HepG2 (cell line): ENCODE measurements around the gene HBA1. TPM values are rescaled to one million over a fixed set of nuclear protein-coding genes. Genes with fewer than 3 reads are reported as not detected.

ENCODE experiments used
- AGO2 ChIP-seq: fragments of 200-400 bp; formaldehyde crosslinking; optimal IDR thresholded peaks from 2 replicates; pipeline ENCODE3; 2017; ENCODE audit warnings: mild to moderate bottlenecking, low read depth, low read length, moderate library complexity
- ARHGAP35 ChIP-seq: sonication (generic); formaldehyde crosslinking; IDR thresholded peaks from 2 replicates; pipeline ENCODE4 v1.9.0; 2022; ENCODE audit warnings: mild to moderate bottlenecking, inconsistent platforms, moderate library complexity, missing genetic modification reagents, borderline replicate concordance
- FOSL2 ChIP-seq: sonication (generic); formaldehyde crosslinking; IDR thresholded peaks from 2 replicates; pipeline ENCODE4 v1.4.0; 2020; ENCODE audit warnings: missing genetic modification reagents
- GLI4 ChIP-seq: sonication (generic); formaldehyde crosslinking; IDR thresholded peaks from 2 replicates; pipeline ENCODE4 v1.5.1; 2020; ENCODE audit warnings: missing genetic modification reagents, mild to moderate bottlenecking, moderate library complexity, borderline replicate concordance
- HOXA5 ChIP-seq: sonication (generic); formaldehyde crosslinking; IDR thresholded peaks from 2 replicates; pipeline ENCODE4 v1.4.0; 2020; ENCODE audit warnings: missing genetic modification reagents
- IKZF5 ChIP-seq: IDR thresholded peaks from 2 replicates; pipeline ENCODE4 v1.6.1; 2018; ENCODE audit warnings: missing genetic modification reagents, mild to moderate bottlenecking, missing compliant biosample characterization
- NFE2 ChIP-seq: sonication (generic); formaldehyde crosslinking; IDR thresholded peaks from 2 replicates; pipeline ENCODE4 v1.4.0; 2020; ENCODE audit warnings: missing genetic modification reagents
- PRMT3 ChIP-seq: sonication (generic); formaldehyde crosslinking; IDR thresholded peaks from 2 replicates; pipeline ENCODE4 v1.8.1; 2022; ENCODE audit warnings: low read depth, mild to moderate bottlenecking, moderate library complexity, missing genetic modification reagents, borderline replicate concordance
- REXO4 ChIP-seq: sonication (generic); formaldehyde crosslinking; IDR thresholded peaks from 2 replicates; pipeline ENCODE4 v1.8.0; 2022; ENCODE audit warnings: missing genetic modification reagents, mild to moderate bottlenecking, borderline replicate concordance
- SOX13 ChIP-seq, 3 experiments: fragments of 450-650 bp in 1 of 3; sonication (generic) in 1 of 3; formaldehyde crosslinking in 1 of 3; IDR thresholded peaks in 2 of 3; conservative IDR thresholded peaks in 1 of 3; 2 replicates each; pipeline versions ENCODE4 v1.5.0 to v1.6.1; 2016 to 2020; ENCODE audit warnings: antibody characterized with exemption in 1 of 3, mild to moderate bottlenecking in 1 of 3, missing compliant biosample characterization in 1 of 3, missing genetic modification reagents in 1 of 3, moderate library complexity in 1 of 3
- ZC3H4 ChIP-seq: sonication (generic); formaldehyde crosslinking; IDR thresholded peaks from 2 replicates; pipeline ENCODE4 v1.4.0; 2020; ENCODE audit warnings: missing genetic modification reagents, borderline replicate concordance
- ZFX ChIP-seq: sonication (generic); formaldehyde crosslinking; IDR thresholded peaks from 2 replicates; pipeline ENCODE4 v1.4.0; 2020; ENCODE audit warnings: mild to moderate bottlenecking, low read depth, missing genetic modification reagents, moderate library complexity
- ZNF20 ChIP-seq: sonication (generic); formaldehyde crosslinking; IDR thresholded peaks from 2 replicates; pipeline ENCODE4 v1.4.0; 2020; ENCODE audit warnings: mild to moderate bottlenecking, moderate library complexity, missing genetic modification reagents
- ZNF296 ChIP-seq: sonication (generic); formaldehyde crosslinking; conservative IDR thresholded peaks from 2 replicates; pipeline ENCODE4 v1.5.0; 2020; ENCODE audit warnings: mild to moderate bottlenecking, missing genetic modification reagents
- ZNF879 ChIP-seq: sonication (generic); formaldehyde crosslinking; IDR thresholded peaks from 2 replicates; pipeline ENCODE4 v1.8.1; 2023; ENCODE audit warnings: missing genetic modification reagents
- ZSCAN31 ChIP-seq: sonication (generic); formaldehyde crosslinking; IDR thresholded peaks from 2 replicates; pipeline ENCODE4 v1.5.0; 2020; ENCODE audit warnings: low read depth, mild to moderate bottlenecking, missing genetic modification reagents
- polyA plus RNA-seq, 8 experiments: library from polyadenylated mRNA; depleted of rRNA in 3 of 8; stranded (reverse) in 7 of 8; unstranded in 1 of 8; fragments of >200 nt; fragmentation: Illumina TruSeq in 4 of 8; extraction: Trizol in 4 of 8; gene quantifications; 2 replicates each; pipeline versions ENCODE4 v1.2.1 to v1.2.3, GENCODE V29; 2011 to 2016; ENCODE audit warnings: low read depth in 4 of 8, missing spikeins in 1 of 8, mixed read lengths in 1 of 8; ENCODE audit not compliant: insufficient read depth in 1 of 8
- total RNA-seq, 5 experiments: library from RNA; depleted of rRNA; stranded (reverse); fragments of >200 nt; fragmentation: Illumina TruSeq; extraction: Trizol; gene quantifications; 2 replicates each; pipeline ENCODE4 v1.2.3, GENCODE V29; 2016; ENCODE audit warnings: low read depth in 1 of 5
- TF ChIP-seq, protein P1 (sequence below): sonication (generic); formaldehyde crosslinking; IDR thresholded peaks from 2 replicates; pipeline ENCODE4 v1.5.0; 2020; ENCODE audit warnings: missing genetic modification reagents
- TF ChIP-seq, protein P2 (sequence below): sonication (generic); formaldehyde crosslinking; IDR thresholded peaks from 2 replicates; pipeline ENCODE4 v1.5.1; 2020; ENCODE audit warnings: missing genetic modification reagents, mild to moderate bottlenecking, borderline replicate concordance
- TF ChIP-seq, protein P3 (sequence below): sonication (generic); formaldehyde crosslinking; IDR thresholded peaks from 2 replicates; pipeline ENCODE4 v1.4.0; 2020; ENCODE audit warnings: mild to moderate bottlenecking, low read depth, missing genetic modification reagents
- TF ChIP-seq, protein P4 (sequence below): sonication (generic); formaldehyde crosslinking; IDR thresholded peaks from 2 replicates; pipeline ENCODE4 v1.9.0; 2022; ENCODE audit warnings: missing genetic modification reagents, mild to moderate bottlenecking, borderline replicate concordance
- TF ChIP-seq, protein P5 (sequence below): sonication (generic); formaldehyde crosslinking; IDR thresholded peaks from 2 replicates; pipeline ENCODE4 v1.4.0; 2020; ENCODE audit warnings: mild to moderate bottlenecking, missing genetic modification reagents

HBA1 gene
- total and polyA plus RNA-seq, 2 of the 13 experiments (the other 11 are each of a cell fraction or from before 2014, with no cell fraction given) = 0.59 TPM; not detected in 1

- TF ChIP-seq GLI4 (no peak), HOXA5 (no peak), ZSCAN31 (CRISPR knock-in tag) (no peak), ZNF296 (CRISPR knock-in tag) (peak; percentile 70; the same call in 1 of the 2 replicates), IKZF5 (no peak), FOSL2 (CRISPR knock-in tag) (peak; percentile 45), PRMT3 (CRISPR knock-in tag) (no peak), ARHGAP35 (no peak), ZFX (CRISPR knock-in tag) (peak; percentile 65; the same call in 1 of the 2 replicates), REXO4 (CRISPR knock-in tag) (no peak), NFE2 (CRISPR knock-in tag) (no peak), ZNF20 (CRISPR knock-in tag) (no peak), ZNF879 (CRISPR knock-in tag) (no peak), SOX13 (IDR thresholded peaks at IDR 0.05) (no peak), SOX13 (CRISPR knock-in tag; conservative IDR thresholded peaks at IDR 0.05 in 1 of 2, IDR thresholded peaks at IDR 0.05 in 1 of 2) (no peak), AGO2 (no peak), ZC3H4 (no peak)
- TF ChIP-seq, protein P1, sequence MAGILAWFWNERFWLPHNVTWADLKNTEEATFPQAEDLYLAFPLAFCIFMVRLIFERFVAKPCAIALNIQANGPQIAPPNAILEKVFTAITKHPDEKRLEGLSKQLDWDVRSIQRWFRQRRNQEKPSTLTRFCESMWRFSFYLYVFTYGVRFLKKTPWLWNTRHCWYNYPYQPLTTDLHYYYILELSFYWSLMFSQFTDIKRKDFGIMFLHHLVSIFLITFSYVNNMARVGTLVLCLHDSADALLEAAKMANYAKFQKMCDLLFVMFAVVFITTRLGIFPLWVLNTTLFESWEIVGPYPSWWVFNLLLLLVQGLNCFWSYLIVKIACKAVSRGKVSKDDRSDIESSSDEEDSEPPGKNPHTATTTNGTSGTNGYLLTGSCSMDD (CRISPR knock-in tag) = no peak
- TF ChIP-seq, protein P2, sequence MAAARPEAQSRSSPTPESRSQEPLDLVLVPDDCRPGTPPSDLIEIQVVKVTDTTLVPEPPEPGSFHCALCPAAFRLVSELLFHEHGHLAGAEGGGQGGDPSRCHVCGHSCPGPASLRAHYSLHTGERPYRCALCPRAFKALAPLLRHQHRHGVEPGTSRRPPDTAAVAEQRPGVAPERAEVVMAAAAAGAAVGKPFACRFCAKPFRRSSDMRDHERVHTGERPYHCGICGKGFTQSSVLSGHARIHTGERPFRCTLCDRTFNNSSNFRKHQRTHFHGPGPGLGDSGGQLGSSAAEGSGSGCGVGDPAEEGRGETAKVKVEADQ (CRISPR knock-in tag) = no peak
- TF ChIP-seq, protein P3, sequence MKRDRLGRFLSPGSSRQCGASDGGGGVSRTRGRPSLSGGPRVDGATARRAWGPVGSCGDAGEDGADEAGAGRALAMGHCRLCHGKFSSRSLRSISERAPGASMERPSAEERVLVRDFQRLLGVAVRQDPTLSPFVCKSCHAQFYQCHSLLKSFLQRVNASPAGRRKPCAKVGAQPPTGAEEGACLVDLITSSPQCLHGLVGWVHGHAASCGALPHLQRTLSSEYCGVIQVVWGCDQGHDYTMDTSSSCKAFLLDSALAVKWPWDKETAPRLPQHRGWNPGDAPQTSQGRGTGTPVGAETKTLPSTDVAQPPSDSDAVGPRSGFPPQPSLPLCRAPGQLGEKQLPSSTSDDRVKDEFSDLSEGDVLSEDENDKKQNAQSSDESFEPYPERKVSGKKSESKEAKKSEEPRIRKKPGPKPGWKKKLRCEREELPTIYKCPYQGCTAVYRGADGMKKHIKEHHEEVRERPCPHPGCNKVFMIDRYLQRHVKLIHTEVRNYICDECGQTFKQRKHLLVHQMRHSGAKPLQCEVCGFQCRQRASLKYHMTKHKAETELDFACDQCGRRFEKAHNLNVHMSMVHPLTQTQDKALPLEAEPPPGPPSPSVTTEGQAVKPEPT (CRISPR knock-in tag) = no peak
- TF ChIP-seq, protein P4, sequence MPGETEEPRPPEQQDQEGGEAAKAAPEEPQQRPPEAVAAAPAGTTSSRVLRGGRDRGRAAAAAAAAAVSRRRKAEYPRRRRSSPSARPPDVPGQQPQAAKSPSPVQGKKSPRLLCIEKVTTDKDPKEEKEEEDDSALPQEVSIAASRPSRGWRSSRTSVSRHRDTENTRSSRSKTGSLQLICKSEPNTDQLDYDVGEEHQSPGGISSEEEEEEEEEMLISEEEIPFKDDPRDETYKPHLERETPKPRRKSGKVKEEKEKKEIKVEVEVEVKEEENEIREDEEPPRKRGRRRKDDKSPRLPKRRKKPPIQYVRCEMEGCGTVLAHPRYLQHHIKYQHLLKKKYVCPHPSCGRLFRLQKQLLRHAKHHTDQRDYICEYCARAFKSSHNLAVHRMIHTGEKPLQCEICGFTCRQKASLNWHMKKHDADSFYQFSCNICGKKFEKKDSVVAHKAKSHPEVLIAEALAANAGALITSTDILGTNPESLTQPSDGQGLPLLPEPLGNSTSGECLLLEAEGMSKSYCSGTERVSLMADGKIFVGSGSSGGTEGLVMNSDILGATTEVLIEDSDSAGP (CRISPR knock-in tag) = 0 out of 2 replicates have a peak, but pooled peaks have one; percentile 25
- TF ChIP-seq, protein P5, sequence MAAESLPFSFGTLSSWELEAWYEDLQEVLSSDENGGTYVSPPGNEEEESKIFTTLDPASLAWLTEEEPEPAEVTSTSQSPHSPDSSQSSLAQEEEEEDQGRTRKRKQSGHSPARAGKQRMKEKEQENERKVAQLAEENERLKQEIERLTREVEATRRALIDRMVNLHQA (CRISPR knock-in tag) = no peak
These were observed 14.0 kb upstream of the HBA1 start (continued) for GRCh38 chr16:162271-162991.
